Measurements from ENCODE around the gene GCNA. TPM values are rescaled to one million over a fixed set of nuclear protein-coding genes. Genes with fewer than 3 reads are reported as not detected.

The GCNA gene
- polyA plus RNA-seq, 1 of the 3 experiments (the other 2 are of a cell fraction) = 1.8 TPM

GRCh38 chrX:71615954-71616353 is 37.7 kb downstream of the GCNA start:
- Histone ChIP-seq H3F3A (replicated peaks; ENCODE audit: insufficient read depth) (no peaks in the 10 kb centered on the region), H3K9me2 (no peaks in the 10 kb centered on the region), H3K4me1 (ENCODE audit: control insufficient read depth in 1 of 2, insufficient read depth in 2 of 2, low read depth in 1 of 2, low read length in 1 of 2) (no peaks in the 10 kb centered on the region), H3K79me2 (ENCODE audit: insufficient read depth) (no peaks in the 10 kb centered on the region), H3K36me3 (replicated peaks in 1 of 2; ENCODE audit: control insufficient read depth in 1 of 2, insufficient read depth in 2 of 2, low read length in 1 of 2) (no peaks in the 10 kb centered on the region), H2AFZ (ENCODE audit: low read depth) (no peak overlapping the region), H4K20me1 (ENCODE audit: insufficient read depth) (no peaks in the 10 kb centered on the region), H3K27me3 (ENCODE audit: insufficient read depth) (peaks cover 9% of the 10 kb centered on the region; the same call in 1 of the 2 replicates), H3K4me3 (ENCODE audit: low read depth in 2 of 2, low read length in 1 of 2) (no peak overlapping the region), H3K9ac (no peak overlapping the region), H3K9me3 (no peaks in the 10 kb centered on the region), H3K27ac (ENCODE audit: low read depth in 2 of 2, low read length in 1 of 2) (no peak overlapping the region), H3K4me2 (no peak overlapping the region)
- CTCF ChIA-PET = no interaction called here
- POLR2A ChIA-PET = no interaction called here
- DNase-seq = no peak
- 52% methylated on average over 6 of the region's 10 CpGs for WGBS (ENCODE audit: low lambda C conversion rate)
- TF ChIP-seq MEF2A (IDR thresholded peaks at IDR 0.05; ENCODE audit: borderline replicate concordance, low read depth) (no peak), FOSL2 (IDR thresholded peaks at IDR 0.05; ENCODE audit: borderline replicate concordance, low read depth) (no peak), GATA2 (CRISPR knock-in tag; IDR thresholded peaks at IDR 0.05) (no peak), ELF1 (IDR thresholded peaks at IDR 0.05) (no peak), REST (IDR thresholded peaks at IDR 0.05; ENCODE audit: low read depth, low read length) (no peak), TCF12 (IDR thresholded peaks at IDR 0.05) (no peak), PBX3 (IDR thresholded peaks at IDR 0.05) (no peak), RAD21 (IDR thresholded peaks at IDR 0.05; ENCODE audit: low read length) (no peak), EZH2phosphoT487 (IDR thresholded peaks at IDR 0.05; ENCODE audit: borderline replicate concordance, low read depth) (no peak), CTCF (IDR thresholded peaks at IDR 0.05) (no peak), NFIC (IDR thresholded peaks at IDR 0.05; ENCODE audit: borderline replicate concordance) (no peak), JUND (IDR thresholded peaks at IDR 0.05) (no peak), POLR2AphosphoS5 (IDR thresholded peaks at IDR 0.05; ENCODE audit: low read depth, low read length) (no peak), YY1 (IDR thresholded peaks at IDR 0.05; ENCODE audit: low read depth) (no peak), SMC3 (IDR thresholded peaks at IDR 0.05; ENCODE audit: low read depth, low read length) (no peak), SIN3A (IDR thresholded peaks at IDR 0.05; ENCODE audit: borderline replicate concordance, low read depth, low read length) (no peak)
